Breast epithelium (tissue), 4 donors: ENCODE measurements around the gene TMEM208. TPM values are rescaled to one million over a fixed set of nuclear protein-coding genes. Genes with fewer than 3 reads are reported as not detected.
A peak's percentile ranks its signal among the peaks of the same experiment; 100 is the strongest.

Source experiments
- DNase-seq, 2 donors: peaks; one replicate each; pipeline ENCODE4 v3.0.0-alpha.2; 2019; ENCODE audit warnings: low spot score in 2 of 2
- H3K27ac ChIP-seq, 2 donors: fragments of 200-600 bp; sonication (generic) in 1 of 2; one replicate each; pipeline ENCODE4 v1.5.1; 2016 to 2019; ENCODE audit warnings: mild to moderate bottlenecking in 1 of 2
- H3K27me3 ChIP-seq, 2 donors: fragments of 200-600 bp; sonication (generic) in 1 of 2; one replicate each; pipeline versions ENCODE4 v1.5.1 to v1.6.0; 2017 to 2019; ENCODE audit warnings: control low read depth in 1 of 2, mild to moderate bottlenecking in 1 of 2
- H3K36me3 ChIP-seq: fragments of 200-600 bp; one replicate; pipeline ENCODE4 v1.5.1; 2019
- H3K4me1 ChIP-seq, 2 donors: fragments of 200-600 bp; sonication (generic); one replicate each; pipeline ENCODE4 v1.5.1; 2016 to 2019; ENCODE audit warnings: control low read depth in 1 of 2
- H3K4me3 ChIP-seq, 3 donors: fragments of 200-600 bp; sonication (generic); 1 replicate in 2 of 3; 2 replicates in 1 of 3; pipeline ENCODE4 v1.5.1; 2016 to 2019; ENCODE audit warnings: mild to moderate bottlenecking in 3 of 3, moderate library complexity in 2 of 3
- H3K9me3 ChIP-seq, 2 donors: fragments of 200-600 bp; sonication (generic) in 1 of 2; one replicate each; pipeline ENCODE4 v1.5.1; 2016 to 2019; ENCODE audit warnings: control low read depth in 1 of 2
- CTCF ChIP-seq, 3 donors: fragments of 450-650 bp; IDR thresholded peaks; one replicate each; pipeline ENCODE4 v1.5.1; 2016 to 2017; ENCODE audit warnings: antibody characterized with exemption in 3 of 3, mild to moderate bottlenecking in 3 of 3, moderate library complexity in 3 of 3
- POLR2A ChIP-seq: fragments of 450-650 bp; IDR thresholded peaks from one replicate; pipeline ENCODE4 v1.6.1; 2016; ENCODE audit warnings: antibody characterized with exemption, mild to moderate bottlenecking, moderate library complexity
- POLR2AphosphoS5 ChIP-seq, 3 donors: sonication (generic); formaldehyde crosslinking; IDR thresholded peaks; one replicate each; pipeline ENCODE4 v1.6.1; 2017; ENCODE audit warnings: antibody characterized with exemption in 3 of 3
- intact Hi-C: fragments of 100-400 bp; cut with DNase I; formaldehyde crosslinking; loops from one replicate; pipeline ENCODE4 v1.15.1; 2023; ENCODE audit warnings: low total_unique reads
- total RNA-seq, 3 donors: library from RNA; depleted of rRNA; stranded (reverse); fragments of >200 nt; gene quantifications; one replicate each; pipeline ENCODE4 v1.1.0, GENCODE V29; 2016

Gene TMEM208
- total RNA-seq, 3 donors from 2014 or later = 35.2 to 46.2 (median 44.2) TPM

GRCh38 chr16:67181346-67181745, 45.6 kb upstream of the TMEM208 start:
- Histone ChIP-seq H3K27me3 (no peaks in the 10 kb centered on the region), H3K4me1 (peaks cover 7 to 14% of the 10 kb centered on the region in 2 donors), H3K36me3 (no peaks in the 10 kb centered on the region), H3K4me3 (no peak overlapping the region), H3K27ac (peak overlapping the region in 1 of 2 donors; percentile 82), H3K9me3 (no peaks in the 10 kb centered on the region)
- no peak for DNase-seq
- no peak for TF ChIP-seq CTCF (IDR thresholded peaks at IDR 0.05)
- no peak for TF ChIP-seq POLR2A
- no peak for TF ChIP-seq POLR2AphosphoS5 (IDR thresholded peaks at IDR 0.05)
- intact Hi-C loops = loop anchor here (1.0 kb wide), 1 partner anchor 28 kb away; no protein-coding TSS in a partner anchor

DNA sequence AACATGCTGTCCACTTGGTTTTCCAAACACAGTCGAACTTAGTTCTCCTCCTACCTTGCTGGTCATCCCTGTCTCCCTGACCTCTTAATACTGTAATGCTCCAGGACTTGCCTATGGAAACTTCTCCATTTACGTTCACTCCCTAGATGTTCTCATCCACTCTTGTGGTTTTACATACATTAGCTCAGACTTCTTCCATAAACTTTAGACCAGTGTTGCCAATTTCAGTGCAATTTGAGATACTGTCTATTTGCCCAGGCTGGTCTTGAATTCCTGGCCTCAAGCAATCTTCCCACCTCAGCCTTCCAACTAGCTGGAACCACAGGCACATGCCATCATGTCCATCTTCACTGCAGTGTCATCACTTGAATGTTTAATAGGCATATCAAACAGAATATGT, 44.6 kb upstream of the TMEM208 start:
- H3K27me3 ChIP-seq = no peaks in the 10 kb centered on the region
- DNase-seq = no peak
- no peak overlapping the region for H3K4me3 ChIP-seq
- peaks cover 7 to 14% of the 10 kb centered on the region in 2 donors for H3K4me1 ChIP-seq
- H3K36me3 ChIP-seq = no peaks in the 10 kb centered on the region
- intact Hi-C loops = no loop called here
- no peak overlapping the region for H3K27ac ChIP-seq
- no peaks in the 10 kb centered on the region for H3K9me3 ChIP-seq
- no peak for TF ChIP-seq CTCF (IDR thresholded peaks at IDR 0.05)
- TF ChIP-seq POLR2A = no peak
- no peak for TF ChIP-seq POLR2AphosphoS5 (IDR thresholded peaks at IDR 0.05)

- Histone ChIP-seq H3K36me3 (no peaks in the 10 kb centered on the region), H3K4me3 (peak overlapping the region; percentile 76 to 82 (median 78)), H3K9me3 (no peaks in the 10 kb centered on the region), H3K27me3 (no peaks in the 10 kb centered on the region), H3K4me1 (peaks cover 7 to 9% of the 10 kb centered on the region in 2 donors), H3K27ac (peak overlapping the region; percentile 99)
- no peak for DNase-seq
- intact Hi-C loops = no loop called here
- TF ChIP-seq POLR2A = no peak
- no peak for TF ChIP-seq CTCF (IDR thresholded peaks at IDR 0.05)
- no peak for TF ChIP-seq POLR2AphosphoS5 (IDR thresholded peaks at IDR 0.05)
Measured at GRCh38 chr16:67183284-67183626, 43.7 kb upstream of the TMEM208 start.

DNA sequence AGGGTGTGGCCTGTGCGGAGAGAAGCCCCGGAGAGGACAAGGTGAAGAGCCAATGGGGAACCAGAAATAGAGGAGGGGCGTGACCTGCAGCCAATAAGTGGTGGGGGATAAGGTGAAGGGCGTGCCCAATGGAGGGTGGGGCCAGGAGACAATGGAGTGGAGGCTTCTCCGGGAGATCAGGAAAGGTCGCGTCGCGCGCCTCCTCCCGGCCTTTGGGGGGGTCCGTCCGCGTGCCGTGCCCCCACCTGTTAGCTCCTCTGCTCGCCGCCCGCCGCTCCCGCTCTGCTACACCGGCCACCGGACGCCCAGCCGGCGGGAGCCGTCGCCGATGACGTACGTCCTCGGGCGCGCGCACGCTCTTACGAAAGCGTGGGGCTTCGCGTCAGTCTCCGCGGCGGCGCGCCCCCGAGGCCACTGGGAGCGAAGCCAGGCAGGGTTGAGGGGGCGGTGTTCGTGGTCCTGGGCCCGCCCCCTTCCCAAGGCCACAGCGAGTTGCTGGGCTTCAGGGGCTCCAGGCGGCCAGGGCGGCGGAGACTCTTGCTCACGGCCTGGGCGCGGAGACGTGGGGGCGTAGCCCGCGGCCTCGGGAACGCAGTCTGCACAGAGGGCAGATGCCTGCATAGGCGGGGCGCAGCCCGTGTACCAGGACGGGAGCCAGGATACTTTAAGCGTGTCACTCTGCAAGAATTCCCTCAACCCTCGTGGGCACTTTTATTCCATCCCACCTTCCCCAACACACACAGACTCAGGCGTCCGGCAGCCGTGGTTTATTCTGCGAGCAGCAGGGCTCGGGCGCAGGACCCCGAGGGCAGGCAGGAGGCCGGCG, 43.1 kb upstream of the TMEM208 start, which contains the start of gene MATCAP1:
Gene MATCAP1, minus strand, starts transcription at position 337 of the 826 bp plus-strand sequence. CDS start 3,353 bp downstream, outside the sequence.
- Histone ChIP-seq H3K4me3 (peak within 1 kb of the TSS; percentile 76 to 82 (median 78)), H3K36me3 (no peaks in the 10 kb centered on the region), H3K27ac (peak within 1 kb of the TSS; percentile 99), H3K4me1 (peaks cover 7 to 9% of the 10 kb centered on the region in 2 donors), H3K9me3 (no peaks in the 10 kb centered on the region), H3K27me3 (no peaks in the 10 kb centered on the region)
- peak; percentile 91 to 97 for DNase-seq
- intact Hi-C loops = no loop called here
- TF ChIP-seq POLR2A = peak; percentile 12
- peak; percentile 79 to 87 (median 80) for TF ChIP-seq POLR2AphosphoS5 (IDR thresholded peaks at IDR 0.05)
- peak in 1 of 3 donors; percentile 8 for TF ChIP-seq CTCF (IDR thresholded peaks at IDR 0.05)

- Histone ChIP-seq H3K4me1 (peaks cover 7 to 9% of the 10 kb centered on the region in 2 donors), H3K36me3 (no peaks in the 10 kb centered on the region), H3K27ac (peak overlapping the region; percentile 99), H3K9me3 (no peaks in the 10 kb centered on the region), H3K4me3 (peak overlapping the region; percentile 76 to 82 (median 78)), H3K27me3 (no peaks in the 10 kb centered on the region)
- intact Hi-C loops = no loop called here
- no peak for DNase-seq
- TF ChIP-seq POLR2A = no peak
- TF ChIP-seq POLR2AphosphoS5 (IDR thresholded peaks at IDR 0.05) = no peak
- TF ChIP-seq CTCF (IDR thresholded peaks at IDR 0.05) = no peak
Measured at GRCh38 chr16:67184453-67184994, 42.4 kb upstream of the TMEM208 start.
